Ishikawa (cell line): ENCODE data around the gene PRMT7.

ENCODE experiments used
- CEBPB ChIP-seq: IDR thresholded peaks from 2 replicates; pipeline ENCODE4 v1.6.1; 2012
- EP300 ChIP-seq: IDR thresholded peaks from 2 replicates; pipeline ENCODE4 v1.6.1; 2012; ENCODE audit warnings: borderline replicate concordance
- FOXM1 ChIP-seq: IDR thresholded peaks from 2 replicates; pipeline ENCODE4 v1.6.1; 2012; ENCODE audit warnings: low read depth, borderline replicate concordance
- NFIC ChIP-seq: IDR thresholded peaks from 2 replicates; pipeline ENCODE4 v1.6.1; 2012
- RAD21 ChIP-seq: IDR thresholded peaks from 2 replicates; pipeline ENCODE4 v1.6.1; 2012; ENCODE audit warnings: low read depth
- TAF1 ChIP-seq: IDR thresholded peaks from 2 replicates; pipeline ENCODE4 v1.6.1; 2012; ENCODE audit warnings: low read depth, mild to moderate bottlenecking
- ZBTB7A ChIP-seq: IDR thresholded peaks from 2 replicates; pipeline ENCODE4 v1.6.1; 2012; ENCODE audit warnings: low read depth
- TF ChIP-seq, protein P1 (sequence below): IDR thresholded peaks from 2 replicates; pipeline ENCODE4 v1.6.1; 2012
- TF ChIP-seq, protein P2 (sequence below): IDR thresholded peaks from 2 replicates; pipeline ENCODE4 v1.6.1; 2012; ENCODE audit warnings: low read depth, mild to moderate bottlenecking
- TF ChIP-seq, protein P3 (sequence below): IDR thresholded peaks from 2 replicates; pipeline ENCODE4 v1.6.1; 2012

DNA sequence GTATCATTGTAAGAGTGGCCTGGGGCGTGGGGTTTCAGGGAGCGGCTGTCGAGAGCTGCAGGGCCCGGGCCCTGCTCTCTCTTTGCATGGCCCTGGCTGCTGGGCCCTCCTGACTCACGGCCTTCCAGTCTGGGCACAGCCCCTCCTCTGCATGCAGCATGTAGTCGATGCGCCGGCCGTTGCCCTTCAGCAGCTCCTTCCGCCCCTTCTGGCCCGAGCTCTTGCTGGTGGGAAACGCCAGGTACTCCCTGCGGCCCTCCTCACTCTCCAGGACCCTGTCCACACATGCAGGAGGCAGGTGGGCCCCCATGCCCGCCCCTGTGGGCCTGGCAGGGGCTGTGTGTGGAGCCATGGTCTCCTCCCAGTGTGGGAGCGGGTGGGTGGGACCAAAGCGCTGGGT, 50.7 kb downstream of the PRMT7 start:
- TF ChIP-seq CEBPB: no peak
- TF ChIP-seq FOXM1: no peak
- no peak for TF ChIP-seq EP300
- TF ChIP-seq, protein P1, sequence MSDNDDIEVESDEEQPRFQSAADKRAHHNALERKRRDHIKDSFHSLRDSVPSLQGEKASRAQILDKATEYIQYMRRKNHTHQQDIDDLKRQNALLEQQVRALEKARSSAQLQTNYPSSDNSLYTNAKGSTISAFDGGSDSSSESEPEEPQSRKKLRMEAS: no peak
- TF ChIP-seq ZBTB7A: no peak
- TF ChIP-seq, protein P2, sequence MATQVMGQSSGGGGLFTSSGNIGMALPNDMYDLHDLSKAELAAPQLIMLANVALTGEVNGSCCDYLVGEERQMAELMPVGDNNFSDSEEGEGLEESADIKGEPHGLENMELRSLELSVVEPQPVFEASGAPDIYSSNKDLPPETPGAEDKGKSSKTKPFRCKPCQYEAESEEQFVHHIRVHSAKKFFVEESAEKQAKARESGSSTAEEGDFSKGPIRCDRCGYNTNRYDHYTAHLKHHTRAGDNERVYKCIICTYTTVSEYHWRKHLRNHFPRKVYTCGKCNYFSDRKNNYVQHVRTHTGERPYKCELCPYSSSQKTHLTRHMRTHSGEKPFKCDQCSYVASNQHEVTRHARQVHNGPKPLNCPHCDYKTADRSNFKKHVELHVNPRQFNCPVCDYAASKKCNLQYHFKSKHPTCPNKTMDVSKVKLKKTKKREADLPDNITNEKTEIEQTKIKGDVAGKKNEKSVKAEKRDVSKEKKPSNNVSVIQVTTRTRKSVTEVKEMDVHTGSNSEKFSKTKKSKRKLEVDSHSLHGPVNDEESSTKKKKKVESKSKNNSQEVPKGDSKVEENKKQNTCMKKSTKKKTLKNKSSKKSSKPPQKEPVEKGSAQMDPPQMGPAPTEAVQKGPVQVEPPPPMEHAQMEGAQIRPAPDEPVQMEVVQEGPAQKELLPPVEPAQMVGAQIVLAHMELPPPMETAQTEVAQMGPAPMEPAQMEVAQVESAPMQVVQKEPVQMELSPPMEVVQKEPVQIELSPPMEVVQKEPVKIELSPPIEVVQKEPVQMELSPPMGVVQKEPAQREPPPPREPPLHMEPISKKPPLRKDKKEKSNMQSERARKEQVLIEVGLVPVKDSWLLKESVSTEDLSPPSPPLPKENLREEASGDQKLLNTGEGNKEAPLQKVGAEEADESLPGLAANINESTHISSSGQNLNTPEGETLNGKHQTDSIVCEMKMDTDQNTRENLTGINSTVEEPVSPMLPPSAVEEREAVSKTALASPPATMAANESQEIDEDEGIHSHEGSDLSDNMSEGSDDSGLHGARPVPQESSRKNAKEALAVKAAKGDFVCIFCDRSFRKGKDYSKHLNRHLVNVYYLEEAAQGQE: no peak
- TF ChIP-seq TAF1: no peak
- TF ChIP-seq, protein P3, sequence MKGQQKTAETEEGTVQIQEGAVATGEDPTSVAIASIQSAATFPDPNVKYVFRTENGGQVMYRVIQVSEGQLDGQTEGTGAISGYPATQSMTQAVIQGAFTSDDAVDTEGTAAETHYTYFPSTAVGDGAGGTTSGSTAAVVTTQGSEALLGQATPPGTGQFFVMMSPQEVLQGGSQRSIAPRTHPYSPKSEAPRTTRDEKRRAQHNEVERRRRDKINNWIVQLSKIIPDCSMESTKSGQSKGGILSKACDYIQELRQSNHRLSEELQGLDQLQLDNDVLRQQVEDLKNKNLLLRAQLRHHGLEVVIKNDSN: no peak
- no peak for TF ChIP-seq NFIC
- TF ChIP-seq RAD21: no peak
